Activated CD4-positive, alpha-beta T cell treated with anti-CD3 and anti-CD28 coated beads, Interleukin-2, amount 50 U/mL, for 1 hour (primary cell): ENCODE results near the gene UBXN10.

Experiments used
- DNase-seq: peaks from one replicate; pipeline ENCODE4 v3.0.0-alpha.2; 2020

The UBXN10 gene

DNA sequence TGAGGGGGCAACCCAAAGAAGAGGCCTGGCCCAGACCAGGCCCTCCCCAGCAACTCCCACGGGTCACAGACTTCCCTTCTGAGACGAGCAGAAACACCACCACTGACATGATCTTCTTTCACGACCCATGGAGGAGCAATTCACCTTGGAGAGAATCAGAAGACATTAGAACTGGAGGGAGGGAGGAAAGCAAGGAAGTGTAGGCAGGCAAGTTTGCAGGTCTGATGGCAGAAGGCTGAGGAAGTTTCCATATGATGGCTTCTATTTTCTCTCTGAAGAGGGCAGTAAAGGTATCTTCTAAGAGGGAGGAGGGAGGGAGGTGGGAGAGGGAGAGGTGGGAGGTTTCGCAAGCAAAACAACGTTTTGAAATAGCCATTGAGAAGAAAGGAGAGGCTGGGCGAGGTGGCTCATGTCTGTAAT, 1.4 kb upstream of the UBXN10 start:
- DNase-seq, result no peak

DNA sequence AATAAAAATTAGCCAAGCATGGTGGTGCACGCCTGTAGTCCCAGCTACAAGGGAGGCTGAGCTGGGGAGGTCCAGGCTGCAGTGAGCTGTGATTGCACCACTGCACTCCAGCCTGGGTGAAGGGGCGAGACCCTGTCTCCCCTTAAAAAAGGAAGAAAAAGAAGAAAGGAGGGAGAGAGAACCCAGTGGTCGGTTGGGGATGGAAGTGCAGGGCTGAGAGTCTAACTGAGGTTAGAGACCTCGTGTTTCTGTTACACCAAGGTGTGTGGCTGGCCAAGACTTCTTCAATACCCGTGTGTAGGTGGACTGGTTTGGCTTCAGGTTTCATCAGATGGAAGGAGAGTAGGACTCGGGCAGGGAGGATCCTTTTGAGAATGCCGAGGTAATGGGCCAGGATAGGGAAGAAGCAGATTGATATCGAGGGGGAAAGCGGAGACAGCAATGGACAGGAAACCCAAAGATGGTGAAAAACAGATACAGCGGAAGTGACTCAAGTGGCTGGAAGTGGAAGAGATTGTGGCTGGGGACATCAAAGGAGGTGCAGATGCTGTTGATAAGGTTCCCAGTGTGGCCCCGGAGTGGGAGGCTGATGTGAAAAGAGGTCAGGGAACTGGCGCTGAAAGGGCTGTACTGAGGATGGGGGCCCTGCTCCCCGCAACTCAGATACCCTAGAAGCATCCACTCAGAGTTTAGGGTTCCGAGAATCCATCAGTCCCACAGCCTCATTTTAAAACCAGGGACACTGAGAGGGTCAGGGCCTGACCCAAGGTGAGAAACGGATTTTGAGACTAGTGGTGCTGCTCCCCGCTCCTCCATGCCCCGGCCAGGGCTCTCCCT, 681 bp upstream of the UBXN10 start:
- peak; percentile 51 for DNase-seq

DNA sequence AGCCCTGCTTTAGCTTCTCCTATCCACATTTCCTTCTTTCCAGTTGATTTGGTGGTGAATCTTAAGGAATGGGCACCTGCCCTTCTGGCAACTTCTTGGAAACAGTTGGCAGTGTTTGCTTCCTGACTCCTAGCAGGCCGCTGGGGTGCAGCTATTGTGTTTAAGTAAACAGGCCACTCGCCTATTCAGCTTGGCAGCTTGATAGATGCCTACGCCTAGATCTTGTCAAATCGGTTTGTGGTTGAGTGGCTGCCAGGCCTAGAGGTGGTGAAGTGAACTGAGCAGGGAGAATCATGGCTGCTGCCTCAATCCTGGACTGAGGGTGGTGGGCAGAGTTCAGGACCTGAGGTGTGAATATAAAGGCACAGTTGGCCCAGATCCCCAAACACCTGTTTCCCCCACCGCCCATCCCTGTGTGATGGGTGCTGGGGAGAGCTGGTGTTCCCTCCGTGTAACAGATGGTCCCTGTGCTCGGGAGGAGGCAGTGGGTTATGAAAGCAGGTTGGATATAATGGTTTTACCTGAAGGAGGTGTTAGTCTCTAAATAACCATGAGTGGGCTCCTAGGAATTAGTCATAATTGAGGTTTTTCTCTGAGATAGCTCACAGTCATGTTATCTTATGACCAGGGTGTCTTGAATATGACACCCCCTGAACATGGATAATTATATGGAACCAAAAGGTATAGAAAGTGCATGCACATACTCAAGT, 1.4 kb downstream of the UBXN10 start:
- peak; percentile 18 for DNase-seq

DNA sequence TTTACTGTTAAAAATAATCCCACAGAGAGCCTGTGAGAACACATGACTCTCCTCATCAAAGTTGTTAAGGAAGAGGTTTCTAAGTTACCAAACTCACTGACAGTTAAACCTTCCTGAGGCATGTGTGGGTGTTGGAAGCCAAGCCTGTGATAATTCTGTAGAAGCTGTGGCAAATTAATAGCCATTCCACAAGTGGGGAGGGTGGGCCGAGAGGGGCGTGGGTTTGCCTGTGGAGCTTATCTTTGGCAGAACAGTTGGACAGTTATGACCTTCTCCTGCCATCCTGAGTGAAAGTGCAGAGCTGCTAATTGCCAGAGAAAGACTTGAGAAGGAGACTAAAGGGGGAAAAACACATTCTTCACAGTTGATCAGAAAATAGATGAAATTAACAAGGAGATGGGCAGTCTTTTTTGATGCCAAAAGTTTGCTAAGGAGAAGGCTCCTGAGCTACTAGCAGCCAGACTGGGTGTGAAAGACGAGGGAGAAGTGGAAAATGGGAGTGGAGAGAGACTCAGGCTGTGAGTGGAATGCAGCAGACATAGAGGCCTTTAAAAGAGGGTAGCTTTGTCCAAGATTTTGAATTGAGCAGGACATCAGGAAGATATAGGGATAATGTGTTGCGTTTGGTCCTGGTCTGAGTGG, 2.0 kb downstream of the UBXN10 start:
- no peak for DNase-seq

DNA sequence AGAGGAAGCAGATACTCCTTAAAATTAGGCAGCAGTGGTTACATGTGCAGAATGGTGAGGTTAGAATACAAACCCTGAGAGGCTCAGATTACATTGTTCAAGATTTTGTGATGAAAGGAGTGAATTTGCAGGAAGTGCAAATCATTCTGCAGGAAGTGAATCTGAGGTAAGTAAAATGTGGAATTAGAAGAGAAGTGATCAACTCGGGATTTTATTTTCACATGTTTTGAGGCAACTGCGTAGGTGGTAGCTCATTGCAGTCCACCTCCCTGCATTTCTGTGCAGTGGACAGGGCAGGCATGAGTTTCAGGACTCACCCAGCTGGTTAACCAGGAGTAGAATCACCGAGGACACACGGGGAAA, 2.5 kb downstream of the UBXN10 start:
- no peak for DNase-seq

DNA sequence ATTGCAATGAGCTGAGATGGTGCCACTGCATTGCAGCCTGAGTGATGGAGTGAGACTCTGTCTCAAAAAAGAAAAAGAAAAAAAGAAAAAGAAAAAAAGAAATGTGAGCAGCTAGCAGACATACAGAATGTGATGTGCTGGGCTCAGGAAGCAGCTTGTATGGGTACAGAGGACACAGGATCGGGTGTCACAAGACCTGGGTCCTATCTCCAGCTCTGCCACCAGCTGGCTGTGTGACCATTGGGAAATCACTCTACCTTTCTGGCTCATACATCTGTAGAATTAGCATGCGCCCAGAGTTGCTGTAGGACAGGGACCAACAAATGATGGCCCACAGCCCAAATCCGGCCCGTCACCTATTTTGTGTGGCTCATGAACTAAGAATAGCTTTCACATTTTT, 3.8 kb downstream of the UBXN10 start:
- no peak for DNase-seq

DNA sequence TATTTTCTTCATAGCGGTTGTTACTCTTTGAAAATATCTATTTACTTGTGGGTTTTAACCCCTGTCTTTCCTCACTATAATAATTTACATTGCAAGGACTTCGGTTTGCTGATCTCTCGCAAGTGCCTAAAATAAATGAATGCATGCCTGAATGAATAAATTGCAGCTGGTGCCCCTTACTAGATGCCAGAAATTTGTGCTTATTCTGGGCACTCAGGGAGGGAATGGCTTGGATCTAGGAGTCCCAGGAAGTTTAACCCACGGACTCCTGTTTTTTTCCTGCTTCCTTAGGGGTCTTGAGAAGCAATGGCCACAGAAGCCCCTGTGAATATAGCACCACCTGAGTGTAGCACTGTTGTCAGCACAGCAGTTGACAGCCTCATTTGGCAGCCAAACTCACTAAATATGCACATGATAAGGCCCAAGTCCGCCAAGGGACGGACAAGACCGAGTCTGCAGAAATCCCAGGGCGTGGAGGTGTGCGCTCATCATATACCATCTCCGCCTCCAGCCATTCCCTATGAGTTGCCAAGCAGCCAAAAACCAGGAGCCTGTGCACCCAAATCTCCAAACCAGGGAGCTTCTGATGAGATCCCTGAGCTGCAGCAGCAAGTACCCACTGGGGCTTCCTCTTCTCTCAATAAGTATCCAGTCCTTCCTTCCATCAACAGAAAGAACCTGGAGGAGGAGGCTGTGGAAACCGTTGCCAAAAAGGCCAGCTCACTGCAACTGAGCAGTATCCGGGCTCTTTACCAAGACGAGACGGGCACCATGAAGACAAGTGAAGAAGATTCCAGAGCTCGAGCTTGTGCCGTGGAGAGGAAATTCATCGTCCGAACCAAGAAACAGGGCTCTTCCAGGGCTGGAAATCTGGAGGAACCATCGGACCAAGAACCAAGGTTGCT, 4.6 kb downstream of the UBXN10 start:
- DNase-seq, result no peak

DNA sequence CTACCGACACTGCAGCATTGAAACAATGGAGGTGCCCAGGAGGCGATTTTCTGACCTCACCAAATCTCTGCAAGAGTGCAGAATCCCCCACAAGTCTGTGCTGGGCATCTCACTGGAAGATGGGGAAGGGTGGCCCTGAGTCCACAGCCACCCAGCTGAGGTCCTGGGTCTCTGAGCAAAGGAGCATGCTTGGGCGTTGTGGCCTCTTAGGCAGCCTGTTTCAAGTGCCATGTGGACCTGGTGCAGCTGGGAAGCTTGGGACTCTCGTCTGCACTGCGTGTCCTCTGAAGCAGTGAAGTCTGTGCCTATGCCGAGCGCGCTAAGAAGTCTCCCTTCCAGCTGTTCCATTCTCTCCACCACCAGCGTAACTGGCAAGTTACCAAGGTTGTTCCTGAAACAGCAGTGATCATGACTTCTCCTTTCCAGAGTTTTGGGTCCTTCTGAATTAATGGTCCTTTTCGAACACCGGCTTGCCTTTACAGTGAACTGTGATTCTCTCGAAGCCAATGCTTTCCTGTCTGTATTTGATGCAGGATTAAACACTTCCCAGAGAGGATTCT, 5.5 kb downstream of the UBXN10 start:
- DNase-seq, result no peak

DNA sequence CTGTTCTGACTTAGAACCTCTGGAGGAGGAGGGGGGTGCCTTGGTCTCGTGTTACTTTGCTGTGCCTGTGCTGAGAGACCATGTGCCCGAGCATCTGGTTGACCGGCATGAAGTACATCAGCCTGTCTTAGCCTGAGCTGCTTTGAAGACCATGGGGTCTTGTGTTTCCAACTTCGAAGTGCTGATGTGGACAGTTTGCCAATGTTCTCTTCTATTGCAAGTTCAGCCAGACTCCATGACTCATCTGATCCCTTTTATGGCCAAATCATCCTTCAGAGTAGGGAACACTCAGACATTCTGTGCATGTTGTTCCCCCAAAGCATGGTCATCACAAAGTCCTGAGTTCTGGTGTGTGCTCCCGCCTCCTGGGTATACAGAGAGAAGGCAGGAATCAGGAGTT, 6.5 kb downstream of the UBXN10 start:
- no peak for DNase-seq

DNA sequence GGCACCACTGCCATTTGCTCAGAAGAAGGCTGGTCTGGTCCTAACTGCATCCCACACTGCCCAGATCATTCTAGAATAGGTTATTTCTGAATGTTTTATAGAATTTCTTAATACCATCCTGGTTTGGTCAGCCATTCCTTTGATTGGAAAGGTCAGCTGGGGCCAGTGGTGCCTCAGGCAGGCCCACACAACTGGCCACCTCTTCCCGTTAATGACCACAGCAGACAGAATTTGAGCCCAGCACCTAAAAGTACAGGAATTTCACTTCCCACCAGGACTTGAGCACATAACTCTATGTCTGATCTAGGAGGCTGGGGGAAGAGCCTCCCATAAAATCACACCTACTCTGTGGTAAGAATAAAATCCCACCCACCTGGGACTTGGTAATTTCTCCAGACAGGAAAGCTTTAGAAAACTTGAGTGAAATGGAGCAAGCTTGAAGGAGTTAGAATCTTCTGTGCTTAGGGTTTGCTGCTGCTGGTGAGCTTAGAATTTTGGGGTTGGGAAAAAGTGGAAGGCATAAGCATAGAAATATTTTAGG, 7.0 kb downstream of the UBXN10 start:
- no peak for DNase-seq

DNA sequence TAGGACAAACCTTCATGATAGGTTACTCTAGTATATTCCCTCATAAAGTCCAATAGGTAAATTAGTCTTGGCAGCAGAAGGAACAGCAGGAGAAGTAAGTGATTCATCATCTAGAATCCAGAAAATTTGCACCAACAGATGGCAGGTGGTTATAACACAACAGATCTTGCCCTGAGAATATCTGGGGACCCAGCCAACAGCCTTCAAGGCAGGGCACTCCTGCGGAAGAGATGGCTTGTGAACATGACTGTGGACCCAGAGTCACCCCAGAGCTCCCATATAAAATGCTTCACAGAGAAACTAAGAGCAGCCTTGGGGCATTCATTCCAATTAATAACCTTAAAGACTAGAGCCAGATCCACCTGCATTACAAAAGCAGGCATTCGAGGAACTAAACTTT, 8.3 kb downstream of the UBXN10 start:
- no peak for DNase-seq

DNA sequence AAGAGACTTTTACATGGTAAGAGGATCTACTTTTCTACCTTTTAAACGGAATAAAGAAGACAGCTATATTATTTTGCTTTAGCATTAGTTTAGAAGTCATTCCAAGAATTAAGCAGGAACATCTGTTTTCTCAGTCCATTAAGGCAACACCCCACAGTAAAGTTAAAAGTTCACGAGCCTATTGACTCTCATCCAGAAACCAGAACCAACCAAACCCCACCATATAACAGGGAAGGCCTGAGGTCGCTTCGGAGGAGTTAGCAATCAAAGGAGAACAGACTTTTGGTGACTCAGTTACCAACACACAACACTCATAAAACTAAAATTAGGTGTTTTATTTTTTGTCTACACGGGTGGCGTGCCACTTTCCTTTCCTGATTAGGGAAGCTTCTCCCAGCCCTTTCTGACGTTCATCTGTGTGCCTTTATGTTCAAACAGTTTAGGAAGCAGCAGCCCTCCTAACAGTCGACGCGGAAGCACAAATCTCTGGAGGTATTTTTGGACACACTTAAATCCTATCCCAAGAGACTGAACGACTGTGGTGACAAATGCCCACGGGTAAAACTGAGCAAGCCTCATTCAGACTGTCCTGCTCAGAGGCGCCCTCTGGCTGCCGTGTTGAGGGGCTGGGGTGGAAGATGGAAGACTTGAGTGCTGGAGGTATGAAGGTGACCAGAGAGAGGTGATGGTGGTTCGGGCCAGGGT, 9.0 kb downstream of the UBXN10 start:
- DNase-seq, result peak; percentile 78

DNA sequence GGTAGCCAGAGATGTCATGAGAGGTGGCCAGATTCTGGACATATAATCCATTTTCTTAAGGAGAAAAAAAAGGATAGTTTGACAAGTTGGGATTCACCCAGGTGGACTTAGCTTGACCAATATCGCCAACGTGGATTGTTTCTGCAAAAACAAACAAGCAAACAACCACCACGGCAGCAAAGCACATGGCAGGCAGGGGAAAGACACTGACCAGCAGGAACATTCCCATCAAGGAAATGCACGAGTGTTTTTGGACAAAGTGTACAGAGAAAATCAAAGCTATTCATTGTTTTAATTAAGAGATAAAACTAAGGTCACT, 9.5 kb downstream of the UBXN10 start:
- no peak for DNase-seq

DNA sequence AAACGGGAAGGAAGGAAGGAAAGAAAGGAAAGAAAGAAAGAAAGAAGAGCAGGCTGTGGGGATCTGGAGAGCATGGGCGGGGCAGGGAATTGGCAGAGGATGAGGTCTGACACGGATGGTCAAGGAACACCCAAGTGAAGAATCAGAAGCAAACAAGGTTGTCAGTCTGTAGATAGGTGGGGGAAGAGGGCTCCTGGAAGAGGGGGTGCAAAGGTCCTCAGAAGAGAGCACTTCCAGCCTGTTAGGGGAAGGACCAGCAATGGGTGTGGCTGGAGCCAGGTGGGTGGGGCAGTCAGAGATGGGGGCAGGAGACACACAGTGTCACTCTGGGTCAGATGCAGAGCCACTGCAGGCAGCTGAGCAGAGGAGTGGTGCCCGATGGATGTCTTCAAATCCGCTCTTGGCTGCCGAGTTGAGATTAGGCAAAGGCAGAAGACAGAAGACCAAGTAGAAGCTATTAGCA, 11.5 kb downstream of the UBXN10 start:
- no peak for DNase-seq

DNA sequence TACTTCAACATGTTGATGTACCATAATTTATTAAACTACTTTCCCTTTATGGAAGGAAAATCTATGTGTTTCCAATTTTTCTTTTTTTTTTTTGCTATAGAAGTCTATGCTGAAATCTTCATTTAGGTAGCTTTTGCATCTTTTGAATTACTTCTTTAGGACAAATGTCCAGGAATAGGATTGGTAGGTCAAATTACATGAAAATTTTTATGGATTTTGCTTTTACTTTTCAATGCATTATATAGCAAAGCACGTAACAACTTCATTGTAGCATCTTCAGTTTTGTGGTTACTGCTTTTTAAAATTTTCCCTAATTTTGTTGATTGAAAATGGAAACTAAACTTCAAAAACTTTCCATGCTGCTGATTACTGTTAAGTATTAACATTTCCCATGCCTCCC, 12.4 kb downstream of the UBXN10 start:
- DNase-seq, result no peak

DNA sequence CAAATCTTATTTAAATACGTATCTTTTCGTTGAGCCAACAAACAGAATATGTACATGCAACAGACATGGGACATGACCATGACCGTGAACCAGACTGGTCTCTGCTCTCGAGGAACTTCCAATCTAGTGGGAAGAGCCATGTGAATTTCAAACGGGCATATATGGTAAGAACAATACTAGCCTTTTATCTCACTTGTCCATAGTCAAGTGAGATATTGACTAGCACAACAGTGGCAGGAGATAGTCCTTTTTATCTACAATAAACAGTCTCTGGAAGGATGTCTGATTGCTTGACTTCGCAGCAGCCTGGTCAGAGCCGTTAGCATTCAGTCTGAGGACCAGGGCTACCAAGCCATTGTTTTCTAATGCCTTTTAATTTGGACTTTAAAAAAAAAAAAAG, 13.0 kb downstream of the UBXN10 start:
- DNase-seq, result no peak

DNA sequence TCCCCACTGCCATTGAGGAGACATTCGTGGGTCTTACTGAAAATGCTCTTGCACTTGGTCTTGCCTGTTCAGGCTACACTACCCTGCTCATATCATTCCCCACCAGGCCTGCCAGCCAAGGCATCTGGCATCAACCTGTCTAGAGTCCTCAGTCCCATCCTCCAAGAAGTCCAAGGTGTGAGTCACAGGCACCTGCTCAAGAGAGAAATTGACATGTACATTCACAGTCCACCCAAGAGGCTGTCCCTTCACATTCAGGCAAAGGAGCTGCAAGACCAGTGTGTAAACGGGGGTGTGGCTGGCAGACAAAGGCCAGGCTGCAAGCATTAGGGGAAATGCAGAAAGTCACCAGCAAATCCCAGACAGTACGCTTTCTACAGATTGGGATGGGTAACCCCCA, 13.5 kb downstream of the UBXN10 start:
- no peak for DNase-seq

DNA sequence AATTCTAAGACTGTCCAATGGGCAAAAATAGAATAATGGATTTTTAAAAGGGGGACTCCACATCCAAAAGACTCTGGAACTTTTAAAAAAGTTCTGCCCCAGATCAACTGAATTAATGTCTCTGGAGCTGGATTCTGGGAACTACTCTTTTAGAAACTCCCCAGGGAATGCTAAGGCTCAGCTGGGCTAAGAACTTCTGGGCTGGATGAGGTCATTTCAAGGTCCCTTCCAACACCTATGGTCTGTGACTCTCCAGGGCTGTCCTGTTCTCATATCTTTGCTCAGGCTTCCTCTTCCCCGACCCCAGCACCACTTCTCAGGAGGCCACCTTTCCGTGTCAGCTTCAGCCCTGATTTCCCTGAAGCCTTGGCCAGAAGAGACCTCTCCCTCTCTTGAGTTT, 13.9 kb downstream of the UBXN10 start:
- DNase-seq, result no peak

DNA sequence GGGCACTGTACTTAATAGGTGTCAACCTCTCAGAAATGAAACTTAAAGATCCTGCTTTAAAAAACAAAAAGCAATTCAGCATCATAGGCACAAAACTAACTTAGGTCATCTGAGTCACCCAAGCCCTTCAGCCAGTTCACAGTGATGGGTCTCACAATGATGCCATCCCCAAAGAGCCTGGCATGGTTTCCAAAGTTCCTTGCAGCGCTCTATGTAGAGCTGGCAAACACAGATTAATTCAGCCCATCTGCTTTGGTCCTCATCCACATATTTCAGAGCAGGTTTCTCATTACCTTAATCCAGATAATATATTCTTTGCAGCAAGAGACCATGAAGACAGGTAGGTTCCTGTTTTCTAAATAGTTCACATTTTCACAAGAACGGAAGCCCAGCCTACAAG, 15.1 kb downstream of the UBXN10 start:
- no peak for DNase-seq

DNA sequence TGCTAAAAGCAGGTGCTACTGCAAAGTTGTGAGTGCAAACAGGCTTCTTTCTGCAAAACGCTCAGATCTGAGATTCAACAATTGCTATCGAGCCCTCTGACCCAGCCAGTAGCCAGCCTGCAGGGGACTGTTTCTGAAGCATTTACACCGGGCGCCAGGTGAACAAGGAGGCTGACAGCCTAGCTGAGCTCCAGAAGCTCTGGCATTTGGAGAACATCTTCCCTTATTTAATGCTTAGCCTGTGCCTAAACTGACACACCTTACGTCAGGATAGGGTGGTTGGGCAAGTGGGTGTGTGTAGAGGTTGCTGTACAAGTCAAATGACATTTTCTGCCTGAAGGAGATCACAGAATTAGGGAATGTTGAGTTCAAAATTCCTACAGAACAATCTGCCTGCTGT, 16.3 kb downstream of the UBXN10 start:
- DNase-seq, result no peak

DNA sequence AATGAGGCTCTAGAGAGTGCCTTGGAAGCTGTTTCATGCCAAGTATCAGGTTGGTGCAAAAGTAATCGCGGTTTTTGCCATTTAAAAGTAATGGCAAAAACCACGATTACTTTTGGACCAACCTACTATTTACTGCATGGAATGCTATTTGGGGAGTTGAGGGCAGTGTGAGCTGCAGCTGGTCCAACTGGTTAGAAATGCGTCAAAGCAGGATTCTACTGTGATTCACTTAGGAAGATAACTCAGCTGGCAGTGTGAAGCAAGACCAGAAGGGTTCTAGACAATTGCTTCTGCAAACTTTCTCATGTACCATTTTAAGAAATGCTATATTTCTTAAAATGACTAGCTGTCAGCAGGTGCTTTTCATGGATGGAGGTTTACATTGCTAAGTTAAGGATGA, 21.6 kb downstream of the UBXN10 start:
- no peak for DNase-seq

DNA sequence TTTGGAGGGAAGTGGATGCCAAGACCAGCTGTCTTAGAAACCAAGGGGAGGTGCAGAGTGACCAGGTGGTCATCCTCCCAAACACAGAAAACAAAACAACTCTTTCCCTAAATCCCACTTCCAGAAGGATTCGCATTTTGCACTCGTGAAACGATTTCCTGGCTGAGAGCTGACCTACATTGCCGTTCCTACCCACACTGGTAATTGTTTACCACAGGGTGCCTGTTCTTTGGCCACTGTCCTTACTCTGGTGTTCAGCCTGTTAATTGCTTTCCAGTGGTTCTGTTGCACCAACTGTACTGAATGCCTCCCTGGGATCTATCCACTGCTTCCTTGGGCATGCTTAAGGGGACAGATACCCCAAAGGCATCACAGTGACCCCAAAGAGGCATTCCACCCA, 23.6 kb downstream of the UBXN10 start:
- no peak for DNase-seq
